HEK293 (cell line): Measurements from ENCODE around the gene CCL19.

Experiments used
- CTCF ChIA-PET: fragments of 350-600 bp; formaldehyde crosslinking; extraction: SDS; loops from one replicate; lab custom pipeline; 2021; ENCODE audit warnings: antibody characterized with exemption; lab: Yijun Ruan, JAX
- POLR2A ChIA-PET: fragments of 300-600 bp; formaldehyde crosslinking; extraction: SDS; loops from one replicate; lab custom pipeline; 2020; ENCODE audit warnings: antibody characterized with exemption, inconsistent platforms; lab: Yijun Ruan, JAX
- H3K27ac ChIP-seq: fragments of 200-500 bp; sonication (Bioruptor generic); 2 replicates; pipeline ENCODE4 v1.5.1; 2014; ENCODE audit warnings: low read depth, low read length, control low read depth, inconsistent platforms; ENCODE audit errors: extremely low read depth
- H3K36me3 ChIP-seq, 2 experiments: fragments of 200-500 bp in 1 of 2; sonication (Bioruptor generic) in 1 of 2; 1 replicate in 1 of 2; 2 replicates in 1 of 2; pipeline ENCODE4 v1.5.1; 2014 to 2017; ENCODE audit warnings: inconsistent platforms in 2 of 2, low read length in 2 of 2; ENCODE audit not compliant: control insufficient read depth in 2 of 2, insufficient read depth in 1 of 2
- H3K4me1 ChIP-seq: fragments of 200-500 bp; sonication (Bioruptor generic); 2 replicates; pipeline ENCODE4 v1.5.1; 2014; ENCODE audit warnings: mild to moderate bottlenecking, low read length, inconsistent platforms; ENCODE audit not compliant: control insufficient read depth, insufficient read depth
- H3K4me3 ChIP-seq: 2 replicates; pipeline ENCODE4 v1.5.1; 2011; ENCODE audit warnings: low read depth, mild to moderate bottlenecking, control low read depth, low read length, moderate library complexity
- H3K9me3 ChIP-seq: fragments of 200-500 bp; sonication (Bioruptor generic); 2 replicates; pipeline ENCODE4 v1.5.1; 2014; ENCODE audit warnings: low read depth, low read length, inconsistent platforms; ENCODE audit not compliant: control insufficient read depth, insufficient read depth
- YY1 ChIP-seq: fragments of 450-650 bp; formaldehyde crosslinking; IDR thresholded peaks from 2 replicates; pipeline ENCODE4 v1.5.1; 2018; ENCODE audit warnings: missing biosample characterization, missing genetic modification characterization
- ZNF221 ChIP-seq: fragments of 450-650 bp; formaldehyde crosslinking; IDR thresholded peaks from 2 replicates; pipeline ENCODE4 v1.5.1; 2017; ENCODE audit warnings: missing biosample characterization, missing genetic modification characterization, borderline replicate concordance
- ZNF664 ChIP-seq: fragments of 450-650 bp; formaldehyde crosslinking; IDR thresholded peaks from 2 replicates; pipeline ENCODE4 v1.5.1; 2016; ENCODE audit warnings: missing biosample characterization, missing genetic modification characterization
- ZNF670 ChIP-seq: fragments of 450-650 bp; formaldehyde crosslinking; IDR thresholded peaks from 2 replicates; pipeline ENCODE4 v1.5.1; 2016; ENCODE audit warnings: missing biosample characterization, missing genetic modification characterization, low read depth
- ZNF785 ChIP-seq: fragments of 450-650 bp; formaldehyde crosslinking; IDR thresholded peaks from 2 replicates; pipeline ENCODE4 v1.5.1; 2016; ENCODE audit warnings: missing biosample characterization, missing genetic modification characterization
- TF ChIP-seq, protein P1 (sequence below): fragments of 450-650 bp; formaldehyde crosslinking; IDR thresholded peaks from 2 replicates; pipeline ENCODE4 v1.5.1; 2017; ENCODE audit warnings: missing biosample characterization, missing genetic modification characterization
- TF ChIP-seq, protein P2 (sequence below): fragments of 450-650 bp; formaldehyde crosslinking; IDR thresholded peaks from 2 replicates; pipeline ENCODE4 v1.5.1; 2016; ENCODE audit warnings: missing biosample characterization, missing genetic modification characterization, borderline replicate concordance

The CCL19 gene

DNA sequence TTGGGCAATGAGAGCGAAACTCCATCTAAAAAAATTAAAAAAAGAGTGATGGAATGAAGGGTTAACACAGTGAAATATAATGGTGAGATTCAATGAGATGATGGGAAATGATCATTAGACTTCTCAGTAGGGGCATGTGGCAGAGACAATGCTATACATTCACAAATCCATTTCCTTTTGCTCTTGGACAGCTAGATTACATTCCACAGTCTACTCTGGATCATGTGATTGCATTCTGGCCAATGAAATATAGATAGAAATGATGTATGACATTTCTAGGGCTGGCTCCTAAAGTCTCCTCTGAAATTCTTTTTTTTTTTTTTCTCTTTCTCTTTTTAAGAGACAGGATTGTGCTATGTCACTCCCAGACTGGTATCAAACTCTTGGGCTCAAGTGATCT, 48.4 kb downstream of the CCL19 start:
- CTCF ChIA-PET, result interaction anchor here (0.5 to 13.3 kb wide), 7 partner anchors 7 to 501 kb away, joined by 3 to 125 read pairs (median 3); partner anchors contain the start of gene SIGMAR1
- H3K27ac ChIP-seq, result no peak overlapping the region
- no peaks in the 10 kb centered on the region for H3K9me3 ChIP-seq
- POLR2A ChIA-PET, result interaction anchor here (0.7 to 1.6 kb wide), 4 partner anchors 9 to 1119 kb away, joined by 3 to 5 read pairs (median 3); partner anchors contain the start of gene IL11RA
- no peak overlapping the region for H3K4me3 ChIP-seq
- TF ChIP-seq, protein P1, sequence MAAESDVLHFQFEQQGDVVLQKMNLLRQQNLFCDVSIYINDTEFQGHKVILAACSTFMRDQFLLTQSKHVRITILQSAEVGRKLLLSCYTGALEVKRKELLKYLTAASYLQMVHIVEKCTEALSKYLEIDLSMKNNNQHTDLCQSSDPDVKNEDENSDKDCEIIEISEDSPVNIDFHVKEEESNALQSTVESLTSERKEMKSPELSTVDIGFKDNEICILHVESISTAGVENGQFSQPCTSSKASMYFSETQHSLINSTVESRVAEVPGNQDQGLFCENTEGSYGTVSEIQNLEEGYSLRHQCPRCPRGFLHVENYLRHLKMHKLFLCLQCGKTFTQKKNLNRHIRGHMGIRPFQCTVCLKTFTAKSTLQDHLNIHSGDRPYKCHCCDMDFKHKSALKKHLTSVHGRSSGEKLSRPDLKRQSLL (tag by site-specific recombination), result no peak
- TF ChIP-seq ZNF670 (tag by site-specific recombination), result no peak
- TF ChIP-seq, protein P2, sequence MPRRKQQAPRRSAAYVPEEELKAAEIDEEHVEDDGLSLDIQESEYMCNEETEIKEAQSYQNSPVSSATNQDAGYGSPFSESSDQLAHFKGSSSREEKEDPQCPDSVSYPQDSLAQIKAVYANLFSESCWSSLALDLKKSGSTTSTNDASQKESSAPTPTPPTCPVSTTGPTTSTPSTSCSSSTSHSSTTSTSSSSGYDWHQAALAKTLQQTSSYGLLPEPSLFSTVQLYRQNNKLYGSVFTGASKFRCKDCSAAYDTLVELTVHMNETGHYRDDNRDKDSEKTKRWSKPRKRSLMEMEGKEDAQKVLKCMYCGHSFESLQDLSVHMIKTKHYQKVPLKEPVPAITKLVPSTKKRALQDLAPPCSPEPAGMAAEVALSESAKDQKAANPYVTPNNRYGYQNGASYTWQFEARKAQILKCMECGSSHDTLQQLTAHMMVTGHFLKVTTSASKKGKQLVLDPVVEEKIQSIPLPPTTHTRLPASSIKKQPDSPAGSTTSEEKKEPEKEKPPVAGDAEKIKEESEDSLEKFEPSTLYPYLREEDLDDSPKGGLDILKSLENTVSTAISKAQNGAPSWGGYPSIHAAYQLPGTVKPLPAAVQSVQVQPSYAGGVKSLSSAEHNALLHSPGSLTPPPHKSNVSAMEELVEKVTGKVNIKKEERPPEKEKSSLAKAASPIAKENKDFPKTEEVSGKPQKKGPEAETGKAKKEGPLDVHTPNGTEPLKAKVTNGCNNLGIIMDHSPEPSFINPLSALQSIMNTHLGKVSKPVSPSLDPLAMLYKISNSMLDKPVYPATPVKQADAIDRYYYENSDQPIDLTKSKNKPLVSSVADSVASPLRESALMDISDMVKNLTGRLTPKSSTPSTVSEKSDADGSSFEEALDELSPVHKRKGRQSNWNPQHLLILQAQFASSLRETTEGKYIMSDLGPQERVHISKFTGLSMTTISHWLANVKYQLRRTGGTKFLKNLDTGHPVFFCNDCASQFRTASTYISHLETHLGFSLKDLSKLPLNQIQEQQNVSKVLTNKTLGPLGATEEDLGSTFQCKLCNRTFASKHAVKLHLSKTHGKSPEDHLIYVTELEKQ (tag by site-specific recombination), result no peak
- no peak for TF ChIP-seq ZNF221 (tag by site-specific recombination)
- TF ChIP-seq ZNF664 (tag by site-specific recombination), result no peak
- TF ChIP-seq ZNF785 (tag by site-specific recombination), result no peak
- TF ChIP-seq YY1 (tag by site-specific recombination), result no peak
- H3K36me3 ChIP-seq, result peaks cover 0 to 4% of the 10 kb centered on the region in 2 experiments; a peak in 1 of 3 replicates
- H3K4me1 ChIP-seq, result no peaks in the 10 kb centered on the region; the same call in 1 of the 2 replicates
